VCaP (cell line): ENCODE data around the gene UPK2.
"Not testable (repeated sequence)": the region's sequence is repeated elsewhere in the genome, so short reads cannot be mapped to it uniquely, and the experiment has no call there.

ENCODE experiments used
- H3K27ac ChIP-seq: fragments of 450-650 bp; 2 replicates; pipeline ENCODE4 v1.5.1; 2017
- TF ChIP-seq, protein P1 (sequence below): fragments of 450-650 bp; conservative IDR thresholded peaks from 2 replicates; pipeline ENCODE4 v1.5.1; 2017; ENCODE audit warnings: mild to moderate bottlenecking, moderate library complexity

Gene UPK2

DNA sequence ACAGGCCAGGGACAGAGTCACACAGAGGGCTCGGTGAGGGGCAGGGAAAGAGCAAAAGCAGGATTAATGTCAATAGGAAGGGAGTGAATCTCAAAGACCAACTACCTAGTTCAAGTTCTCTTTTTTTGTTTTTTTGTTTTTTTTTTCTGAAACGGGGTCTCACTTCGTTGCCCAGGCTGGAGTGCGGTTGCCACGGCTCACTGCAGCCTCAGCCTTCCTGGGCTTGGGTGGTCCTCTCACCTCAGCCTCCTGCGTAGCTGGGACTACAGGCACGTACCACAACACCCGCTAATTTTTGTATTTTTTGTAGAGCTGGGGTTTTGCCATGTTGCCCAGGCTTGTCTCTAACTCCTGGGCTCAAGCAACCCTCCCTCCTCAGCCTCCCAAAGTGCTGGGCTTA, 20.7 kb upstream of the UPK2 start:
- TF ChIP-seq, protein P1, sequence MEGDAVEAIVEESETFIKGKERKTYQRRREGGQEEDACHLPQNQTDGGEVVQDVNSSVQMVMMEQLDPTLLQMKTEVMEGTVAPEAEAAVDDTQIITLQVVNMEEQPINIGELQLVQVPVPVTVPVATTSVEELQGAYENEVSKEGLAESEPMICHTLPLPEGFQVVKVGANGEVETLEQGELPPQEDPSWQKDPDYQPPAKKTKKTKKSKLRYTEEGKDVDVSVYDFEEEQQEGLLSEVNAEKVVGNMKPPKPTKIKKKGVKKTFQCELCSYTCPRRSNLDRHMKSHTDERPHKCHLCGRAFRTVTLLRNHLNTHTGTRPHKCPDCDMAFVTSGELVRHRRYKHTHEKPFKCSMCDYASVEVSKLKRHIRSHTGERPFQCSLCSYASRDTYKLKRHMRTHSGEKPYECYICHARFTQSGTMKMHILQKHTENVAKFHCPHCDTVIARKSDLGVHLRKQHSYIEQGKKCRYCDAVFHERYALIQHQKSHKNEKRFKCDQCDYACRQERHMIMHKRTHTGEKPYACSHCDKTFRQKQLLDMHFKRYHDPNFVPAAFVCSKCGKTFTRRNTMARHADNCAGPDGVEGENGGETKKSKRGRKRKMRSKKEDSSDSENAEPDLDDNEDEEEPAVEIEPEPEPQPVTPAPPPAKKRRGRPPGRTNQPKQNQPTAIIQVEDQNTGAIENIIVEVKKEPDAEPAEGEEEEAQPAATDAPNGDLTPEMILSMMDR, result no peak
- H3K27ac ChIP-seq, result no peak overlapping the region

DNA sequence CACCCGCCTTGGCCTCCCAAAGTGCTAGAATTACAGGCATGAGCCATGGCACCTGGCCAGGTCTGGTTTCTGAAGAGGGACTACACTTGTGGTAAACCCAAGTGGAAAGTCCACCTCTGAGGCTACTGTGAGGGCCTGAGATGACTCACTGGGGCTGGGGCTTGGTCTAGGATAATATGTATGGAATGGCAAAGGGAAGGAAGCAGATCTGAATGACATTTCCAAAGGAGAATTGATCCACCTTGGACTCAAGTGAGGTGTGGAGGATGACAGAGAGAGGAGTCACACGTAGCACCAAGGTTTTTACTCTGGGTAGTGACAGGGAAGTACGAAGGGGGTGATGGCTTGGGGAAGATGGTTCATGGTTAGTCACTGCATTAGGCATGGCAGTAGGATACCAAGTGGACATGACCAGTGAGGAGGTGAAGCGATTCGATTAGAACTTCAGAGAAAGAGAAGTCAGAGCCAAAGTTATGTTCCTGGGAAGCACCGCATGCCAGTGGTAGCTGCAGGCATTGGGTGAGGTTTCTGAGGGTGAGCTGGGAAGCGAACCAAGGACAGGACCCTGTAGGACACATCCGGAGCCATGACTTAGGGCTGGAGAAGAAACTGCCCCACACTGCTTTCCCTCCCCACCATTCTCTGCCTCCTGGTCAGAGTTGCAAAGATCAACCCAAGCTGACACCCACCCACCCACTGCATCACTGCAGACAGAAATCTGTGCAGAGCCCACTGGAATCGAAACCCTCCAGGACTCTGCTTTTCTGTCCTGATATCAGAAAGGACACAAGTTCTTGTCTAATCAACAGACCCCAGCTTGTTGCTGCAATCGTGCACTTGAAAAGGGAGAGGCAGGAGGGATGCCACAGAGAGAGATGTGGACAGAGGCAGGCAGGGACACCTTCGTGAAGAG, 17.4 kb upstream of the UPK2 start:
- no peak overlapping the region for H3K27ac ChIP-seq
- TF ChIP-seq, protein P1, result no peak

DNA sequence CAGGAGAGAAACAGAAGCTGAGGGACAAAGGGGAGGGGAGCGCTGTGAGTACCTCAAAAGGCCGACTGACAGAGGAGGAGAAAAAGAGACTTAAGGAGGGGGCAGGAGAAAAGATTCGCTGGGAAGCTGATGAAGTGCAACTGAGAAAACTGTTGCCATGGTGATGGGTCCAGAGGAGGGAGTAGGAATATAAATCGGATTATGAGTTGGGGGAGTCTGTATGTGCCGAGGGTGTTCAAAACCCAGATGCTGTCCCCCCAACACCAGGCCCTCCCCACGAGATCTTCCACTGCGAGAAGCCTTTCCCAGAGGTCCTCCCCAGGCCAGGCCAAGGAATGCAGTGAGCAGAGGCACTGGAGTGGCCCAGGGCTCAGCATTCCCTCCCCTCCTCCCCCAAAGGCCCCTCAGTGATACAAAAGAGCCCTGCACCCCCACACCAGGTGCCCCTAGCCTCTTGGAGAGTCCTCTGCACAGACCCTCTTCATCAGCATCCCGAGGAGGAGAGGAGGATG, 16.6 kb upstream of the UPK2 start:
- no peak overlapping the region for H3K27ac ChIP-seq
- TF ChIP-seq, protein P1, result no peak

DNA sequence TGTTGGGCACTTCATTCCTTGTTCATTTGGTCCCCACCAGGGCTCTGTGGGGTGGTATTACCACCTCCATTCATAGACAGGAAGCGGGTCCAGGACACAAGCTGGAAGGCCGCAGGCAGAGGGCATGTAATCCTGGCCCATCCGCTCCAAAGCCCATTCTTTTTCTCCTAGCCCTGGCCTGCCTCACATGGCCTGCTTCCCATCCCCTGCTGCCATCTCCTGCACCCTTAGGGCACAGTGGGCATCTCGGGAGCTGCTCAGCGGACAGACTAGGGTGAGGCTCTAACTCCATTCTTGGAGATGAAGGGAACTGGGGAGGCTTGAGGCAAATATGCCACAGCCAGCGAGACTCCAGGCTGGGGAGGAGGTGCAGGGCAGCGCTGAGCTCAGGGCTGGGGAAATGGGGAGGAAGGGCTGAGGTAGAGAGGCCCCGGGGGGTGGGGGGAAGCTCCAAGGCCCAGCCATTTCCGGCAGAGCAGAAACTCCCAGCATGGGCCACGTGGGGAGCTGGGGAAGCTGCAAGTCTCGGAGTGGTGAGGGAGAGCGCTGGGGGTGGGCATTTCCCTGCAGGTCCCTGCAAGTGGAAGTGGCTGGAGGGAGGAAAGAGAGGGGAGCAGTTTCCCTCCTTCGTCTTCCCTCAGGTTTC, 16.0 kb upstream of the UPK2 start:
- H3K27ac ChIP-seq, result no peak overlapping the region
- TF ChIP-seq, protein P1, result no peak

DNA sequence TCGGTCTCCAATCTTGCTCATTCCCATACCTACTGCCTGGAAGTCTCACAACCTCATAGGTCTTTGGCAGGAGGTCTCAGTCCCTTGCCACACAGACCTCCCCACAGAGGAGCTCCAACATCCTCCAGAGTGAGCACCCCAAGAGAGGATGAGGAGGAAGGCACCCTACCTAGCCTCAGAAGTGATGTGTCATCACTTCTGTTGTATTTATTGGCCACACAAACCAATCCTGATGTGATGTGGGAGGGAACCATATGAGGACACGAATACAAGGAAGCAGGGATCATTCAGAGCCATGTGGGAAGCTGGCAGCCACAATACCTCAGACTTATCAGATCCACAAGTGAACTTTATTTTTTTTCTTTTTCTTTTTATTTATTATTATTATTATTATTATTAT, 9.0 kb upstream of the UPK2 start:
- TF ChIP-seq, protein P1, result no peak
- no peak overlapping the region for H3K27ac ChIP-seq

DNA sequence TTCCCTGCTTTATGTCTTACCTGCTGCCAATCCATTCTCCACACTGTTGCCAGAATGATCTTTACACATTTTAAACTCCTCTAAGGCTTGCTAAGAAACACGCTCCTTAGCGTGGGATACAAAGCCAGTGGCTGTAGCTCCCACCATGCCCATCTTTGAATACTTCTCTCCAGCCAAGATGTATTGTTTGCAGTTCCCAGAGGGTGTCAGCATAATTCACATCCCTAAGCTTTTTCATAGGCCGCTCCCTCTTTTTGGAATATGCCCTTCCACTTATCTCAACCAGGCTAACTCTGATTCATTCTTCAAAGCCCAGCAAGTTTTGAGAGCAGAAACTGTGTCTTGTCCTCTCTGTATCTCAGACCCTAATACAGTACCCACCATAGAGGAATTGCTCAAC, 8.1 kb upstream of the UPK2 start:
- TF ChIP-seq, protein P1, result no peak
- H3K27ac ChIP-seq, result no peak overlapping the region

DNA sequence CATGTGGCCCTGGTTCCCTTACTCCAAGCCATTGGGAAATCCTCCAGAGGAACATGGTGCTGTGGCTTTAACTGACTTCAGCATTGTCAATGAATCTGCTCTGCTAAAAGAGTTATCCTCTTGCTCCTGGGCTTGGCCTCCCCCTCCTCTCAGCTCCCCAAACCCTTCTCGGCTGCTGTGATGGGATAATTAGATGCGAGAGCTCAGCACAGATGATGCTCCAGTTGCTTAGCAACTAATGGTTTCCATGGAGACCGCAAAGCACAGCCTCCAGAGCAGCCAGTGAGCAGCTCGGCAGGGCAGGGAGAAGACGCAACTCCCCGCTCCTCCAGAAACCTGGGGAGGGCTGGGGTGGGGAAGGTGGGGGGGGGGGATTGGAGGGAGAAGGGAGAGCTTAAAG, 2.8 kb upstream of the UPK2 start:
- TF ChIP-seq, protein P1, result no peak
- no peak overlapping the region for H3K27ac ChIP-seq

DNA sequence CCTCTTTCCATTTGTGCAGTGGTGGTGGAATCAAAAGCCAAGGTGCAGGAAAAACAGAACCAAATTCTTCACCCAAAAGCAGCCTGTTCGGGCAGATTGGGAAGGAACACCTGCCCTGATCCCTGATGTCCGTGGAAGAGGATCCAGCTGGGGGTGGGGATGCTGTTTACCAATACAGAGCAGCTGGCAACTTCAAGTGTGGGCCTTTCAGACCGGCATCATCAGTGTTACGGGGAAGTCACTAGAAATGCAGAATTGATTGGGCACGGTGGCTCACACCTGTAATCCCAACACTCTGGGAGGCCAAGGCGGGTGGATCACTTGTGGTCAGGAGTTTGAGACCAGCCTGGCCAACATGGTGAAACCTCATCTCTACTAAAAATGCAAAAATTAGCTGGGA, 2.1 kb upstream of the UPK2 start:
- not testable (repeated sequence) for H3K27ac ChIP-seq
